Activated CD8-positive, alpha-beta T cell treated with anti-CD3 and anti-CD28 coated beads for 36 hours (primary cell): ENCODE results near the gene LAMTOR5. TPM values are rescaled to one million over a fixed set of nuclear protein-coding genes. Genes with fewer than 3 reads are reported as not detected.

Experiments
- ATAC-seq: fragments of 200-7000 bp; cut with Tn5 transposase; one replicate; pipeline ENCODE4 v1.10.0; 2021; ENCODE audit warnings: mild to moderate bottlenecking, moderate library complexity
- CTCF ChIA-PET: fragments of 350-600 bp; sonication (Branson Sonifier 250); formaldehyde crosslinking; loops from one replicate; lab custom pipeline; 2021; ENCODE audit warnings: antibody characterized with exemption; lab: Charles Lee
- POLR2A ChIA-PET: fragments of 350-600 bp; sonication (Branson Sonifier 250); formaldehyde crosslinking; loops from one replicate; lab custom pipeline; 2021; ENCODE audit warnings: antibody characterized with exemption; lab: Charles Lee
- DNase-seq: peaks from one replicate; pipeline ENCODE4 v3.0.0-alpha.2; 2020
- H3K27ac Mint-ChIP-seq: one replicate; pipeline ENCODE4 v1.8.0; 2021; ENCODE audit warnings: mild to moderate bottlenecking, mixed read lengths
- H3K27me3 Mint-ChIP-seq: one replicate; pipeline ENCODE4 v1.8.0; 2021; ENCODE audit warnings: mixed read lengths
- H3K36me3 Mint-ChIP-seq: one replicate; pipeline ENCODE4 v1.8.0; 2021; ENCODE audit warnings: low read depth, mixed read lengths
- H3K4me1 Mint-ChIP-seq: one replicate; pipeline ENCODE4 v1.8.0; 2021; ENCODE audit warnings: low read depth, mixed read lengths
- H3K4me3 Mint-ChIP-seq: one replicate; pipeline ENCODE4 v1.8.0; 2021; ENCODE audit warnings: mild to moderate bottlenecking, moderate library complexity, mixed read lengths
- H3K9me3 Mint-ChIP-seq: one replicate; pipeline ENCODE4 v1.8.0; 2021; ENCODE audit warnings: mixed read lengths
- intact Hi-C: fragments of 100-400 bp; cut with micrococcal nuclease; formaldehyde crosslinking; loops from one replicate; pipeline ENCODE4 v1.10.0; 2022
- total RNA-seq, 2 experiments: library from RNA; stranded (reverse); gene quantifications; one replicate each; pipeline ENCODE4 v1.2.3, GENCODE V29; 2021
- TF ChIP-seq, protein P1 (sequence below): fragments of 200-600 bp; IDR thresholded peaks from one replicate; pipeline ENCODE4 v1.8.0; 2022; ENCODE audit warnings: antibody characterized with exemption, mild to moderate bottlenecking

LAMTOR5 gene
- total RNA-seq, 2 experiments from 2014 or later = 154 to 160 TPM

DNA sequence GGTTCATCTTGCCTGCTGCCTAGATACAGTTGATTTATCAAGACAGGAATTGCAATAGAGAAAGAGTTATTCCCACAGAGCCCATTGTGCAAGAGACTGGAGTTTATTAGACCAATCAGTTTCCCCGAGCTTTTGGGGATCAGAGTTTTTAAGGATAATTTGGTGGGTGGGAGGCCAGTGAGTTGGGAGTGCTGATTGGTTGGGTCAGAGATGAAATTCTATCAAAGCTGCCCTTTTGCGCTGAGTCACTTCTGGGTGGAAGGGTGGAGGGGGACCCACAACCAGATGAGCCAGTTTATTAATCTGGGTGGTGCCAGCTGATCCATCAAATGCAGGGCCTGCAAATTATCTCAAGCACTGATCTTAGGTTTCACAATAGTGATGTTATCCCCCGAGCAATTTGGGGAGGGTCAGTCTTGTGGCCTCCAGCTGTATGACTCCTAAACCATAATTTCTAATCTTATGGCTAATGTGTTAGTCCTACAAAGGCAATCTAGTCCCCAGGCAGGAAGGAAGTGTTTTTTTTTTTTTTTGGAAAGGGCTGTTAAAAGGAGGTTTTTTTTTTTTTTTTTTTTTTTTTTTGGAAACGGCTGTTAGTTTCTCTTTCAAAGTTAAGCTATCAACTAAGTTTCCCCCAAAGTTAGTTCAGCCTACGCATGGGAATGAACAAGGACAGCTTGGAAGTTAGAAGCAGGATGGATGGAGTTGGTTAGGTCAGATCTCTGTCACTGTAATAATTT lies 24.1 kb downstream of the LAMTOR5 start:
- peaks cover 18% of the 10 kb centered on the region for H3K36me3 Mint-ChIP-seq
- H3K9me3 Mint-ChIP-seq = no peaks in the 10 kb centered on the region
- POLR2A ChIA-PET = interaction anchor here (0.6 to 1.0 kb wide), 3 partner anchors 15 to 32 kb away, joined by 3 to 5 read pairs (median 4); no protein-coding TSS in a partner anchor
- no peak for DNase-seq
- CTCF ChIA-PET = interaction anchor here (1.1 to 2.2 kb wide), 5 partner anchors 16 to 187 kb away, joined by 3 to 5 read pairs (median 4); partner anchors contain the start of gene RBM15
- H3K4me1 Mint-ChIP-seq = peaks cover 15% of the 10 kb centered on the region
- TF ChIP-seq, protein P1, sequence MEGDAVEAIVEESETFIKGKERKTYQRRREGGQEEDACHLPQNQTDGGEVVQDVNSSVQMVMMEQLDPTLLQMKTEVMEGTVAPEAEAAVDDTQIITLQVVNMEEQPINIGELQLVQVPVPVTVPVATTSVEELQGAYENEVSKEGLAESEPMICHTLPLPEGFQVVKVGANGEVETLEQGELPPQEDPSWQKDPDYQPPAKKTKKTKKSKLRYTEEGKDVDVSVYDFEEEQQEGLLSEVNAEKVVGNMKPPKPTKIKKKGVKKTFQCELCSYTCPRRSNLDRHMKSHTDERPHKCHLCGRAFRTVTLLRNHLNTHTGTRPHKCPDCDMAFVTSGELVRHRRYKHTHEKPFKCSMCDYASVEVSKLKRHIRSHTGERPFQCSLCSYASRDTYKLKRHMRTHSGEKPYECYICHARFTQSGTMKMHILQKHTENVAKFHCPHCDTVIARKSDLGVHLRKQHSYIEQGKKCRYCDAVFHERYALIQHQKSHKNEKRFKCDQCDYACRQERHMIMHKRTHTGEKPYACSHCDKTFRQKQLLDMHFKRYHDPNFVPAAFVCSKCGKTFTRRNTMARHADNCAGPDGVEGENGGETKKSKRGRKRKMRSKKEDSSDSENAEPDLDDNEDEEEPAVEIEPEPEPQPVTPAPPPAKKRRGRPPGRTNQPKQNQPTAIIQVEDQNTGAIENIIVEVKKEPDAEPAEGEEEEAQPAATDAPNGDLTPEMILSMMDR = no peak
- intact Hi-C loops = no loop called here
- no peaks in the 10 kb centered on the region for H3K27me3 Mint-ChIP-seq
- peak overlapping the region; percentile 60 for H3K27ac Mint-ChIP-seq
- peak; percentile 37 for ATAC-seq
- H3K4me3 Mint-ChIP-seq = no peak overlapping the region

DNA sequence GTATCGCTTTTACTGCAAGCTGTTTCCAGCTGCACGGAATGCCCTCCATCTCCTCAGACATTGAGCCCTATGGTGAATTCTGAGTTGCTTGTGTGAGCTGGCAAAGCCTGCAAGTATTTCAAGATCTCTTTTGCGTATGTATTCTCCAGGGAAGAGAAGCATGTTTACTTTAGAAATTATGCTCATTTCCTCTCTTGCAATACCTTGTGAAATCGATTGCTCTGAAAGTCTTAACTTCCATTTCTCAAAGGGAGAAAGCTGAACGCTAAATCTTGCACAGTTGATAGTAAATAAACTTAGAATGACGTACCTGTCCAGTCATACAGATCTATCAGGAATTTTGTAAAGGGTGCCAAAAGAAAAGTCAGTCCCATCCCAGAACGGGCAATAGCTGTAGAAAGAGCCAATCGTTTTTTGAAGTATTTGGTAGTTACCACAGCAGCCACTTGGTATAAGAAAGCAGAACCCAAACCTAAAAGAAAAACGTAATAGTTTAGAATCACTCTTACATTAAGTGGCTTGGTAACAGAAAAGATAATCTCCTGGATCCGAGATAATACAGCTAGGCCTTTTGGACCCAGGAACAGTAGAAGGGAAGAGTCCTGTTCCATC lies 26.7 kb downstream of the LAMTOR5 start:
- POLR2A ChIA-PET = interaction anchor here (1.2 to 1.5 kb wide), 2 partner anchors 12 to 15 kb away, joined by 3 read pairs; no protein-coding TSS in a partner anchor
- H3K4me3 Mint-ChIP-seq = no peak overlapping the region
- peaks cover 27% of the 10 kb centered on the region for H3K36me3 Mint-ChIP-seq
- CTCF ChIA-PET = interaction anchor here (1.0 kb wide), 1 partner anchor 178 kb away, joined by 3 read pairs; no protein-coding TSS in a partner anchor
- H3K27me3 Mint-ChIP-seq = no peaks in the 10 kb centered on the region
- H3K4me1 Mint-ChIP-seq = peaks cover 15% of the 10 kb centered on the region
- TF ChIP-seq, protein P1 = no peak
- intact Hi-C loops = no loop called here
- H3K9me3 Mint-ChIP-seq = no peaks in the 10 kb centered on the region
- ATAC-seq (no peak), DNase-seq (no peak)
- no peak overlapping the region for H3K27ac Mint-ChIP-seq

DNA sequence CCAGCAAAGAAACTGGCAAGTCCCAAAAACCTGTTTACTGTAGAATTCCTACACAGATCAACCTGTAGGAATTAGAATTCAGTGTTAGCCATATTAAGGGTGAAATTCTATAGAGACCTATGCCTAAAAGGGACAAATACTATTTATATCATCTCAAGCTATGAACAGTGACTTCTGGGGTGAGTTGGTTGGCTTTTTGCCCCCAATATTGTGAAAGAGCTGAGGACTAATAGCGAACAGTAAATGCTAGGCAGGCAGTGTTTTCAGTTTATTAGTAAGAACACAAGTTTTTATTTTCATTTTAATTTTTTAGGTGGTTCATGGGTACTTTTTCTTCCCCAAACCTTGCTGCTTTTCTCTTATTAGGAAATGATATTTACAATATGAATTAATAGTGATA lies 32.0 kb downstream of the LAMTOR5 start:
- Mint-ChIP-seq H3K9me3 (no peaks in the 10 kb centered on the region), H3K36me3 (peaks cover 26% of the 10 kb centered on the region), H3K27me3 (no peaks in the 10 kb centered on the region), H3K27ac (no peak overlapping the region), H3K4me1 (peaks cover 5% of the 10 kb centered on the region), H3K4me3 (no peak overlapping the region)
- ATAC-seq (no peak), DNase-seq (no peak)
- ChIA-PET CTCF (no interaction called here), POLR2A (no interaction called here)
- TF ChIP-seq, protein P1 = no peak
- intact Hi-C loops = no loop called here

DNA sequence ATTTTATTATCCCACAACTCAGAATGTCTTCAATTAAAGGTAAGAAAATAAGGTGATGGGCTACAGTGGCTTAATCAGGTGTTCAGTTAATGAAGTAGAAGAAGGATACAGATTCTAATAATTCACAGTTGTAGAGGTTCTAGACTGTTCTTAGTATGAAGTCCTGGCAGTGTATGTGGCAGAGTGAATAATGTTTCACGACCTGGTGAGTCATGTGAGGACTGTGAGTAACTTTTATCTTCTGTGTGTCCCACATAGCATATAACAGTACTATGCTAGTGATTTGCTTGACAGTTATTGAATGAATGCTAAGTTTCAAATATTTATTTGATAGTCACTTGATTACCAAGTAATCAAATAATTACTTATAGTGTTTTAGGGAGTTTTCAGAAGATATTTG lies 36.7 kb downstream of the LAMTOR5 start:
- no peak overlapping the region for H3K4me3 Mint-ChIP-seq

More for the DNA sequence above, 36.7 kb downstream of the LAMTOR5 start:
- CTCF ChIA-PET = interaction anchor here (1.0 kb wide), 1 partner anchor 90 kb away, joined by 3 read pairs; no protein-coding TSS in a partner anchor
- DNase-seq (no peak), ATAC-seq (peak; percentile 95)
- no peaks in the 10 kb centered on the region for H3K9me3 Mint-ChIP-seq
- TF ChIP-seq, protein P1 = no peak
- peaks cover 18% of the 10 kb centered on the region for H3K36me3 Mint-ChIP-seq
- H3K4me1 Mint-ChIP-seq = peaks cover 13% of the 10 kb centered on the region
- intact Hi-C loops = no loop called here
- peak overlapping the region; percentile 46 for H3K27ac Mint-ChIP-seq
- POLR2A ChIA-PET = no interaction called here
- no peaks in the 10 kb centered on the region for H3K27me3 Mint-ChIP-seq
